Tibial nerve (tissue), 4 donors: Measurements from ENCODE around the gene CNGB1.

Source experiments
- CTCF ChIP-seq, 5 experiments: fragments of 200-600 bp in 3 of 5; fragments of 450-650 bp in 2 of 5; sonication (generic) in 3 of 5; IDR thresholded peaks; one replicate each; pipeline ENCODE4 v1.5.1; 2016 to 2019; ENCODE audit warnings: antibody characterized with exemption in 5 of 5, mild to moderate bottlenecking in 3 of 5, moderate library complexity in 2 of 5
- EP300 ChIP-seq, 2 donors: sonication (generic); formaldehyde crosslinking; IDR thresholded peaks; one replicate each; pipeline ENCODE4 v1.6.1; 2017; ENCODE audit warnings: antibody characterized with exemption in 2 of 2, mild to moderate bottlenecking in 1 of 2
- POLR2A ChIP-seq, 2 donors: fragments of 450-650 bp; IDR thresholded peaks; one replicate each; pipeline ENCODE4 v1.6.1; 2017; ENCODE audit warnings: antibody characterized with exemption in 2 of 2, mild to moderate bottlenecking in 2 of 2, moderate library complexity in 2 of 2

DNA sequence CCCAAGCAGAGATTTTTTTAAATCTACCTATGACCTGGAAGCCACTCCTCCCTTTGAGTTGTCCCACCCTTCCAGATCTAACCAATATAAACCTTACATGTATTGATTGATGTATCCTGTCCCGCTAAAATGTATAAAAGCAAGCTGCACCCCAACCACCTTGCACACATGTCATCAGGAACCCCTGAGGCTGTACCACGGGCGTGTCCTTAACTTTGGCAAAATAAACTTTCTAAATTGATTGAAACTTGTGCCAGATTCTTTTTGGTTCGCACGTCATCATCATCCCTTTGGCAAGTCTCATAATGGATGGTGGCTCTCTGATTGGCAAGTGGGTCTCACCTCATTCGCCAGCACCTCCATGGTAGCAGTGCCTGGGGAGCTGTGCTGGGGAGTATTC is 60.2 kb downstream of the CNGB1 start:
- TF ChIP-seq CTCF (IDR thresholded peaks at IDR 0.05), result no peak
- TF ChIP-seq POLR2A (IDR thresholded peaks at IDR 0.05), result no peak
- no peak for TF ChIP-seq EP300 (IDR thresholded peaks at IDR 0.05)
